Central memory CD4-positive, alpha-beta T cell (primary cell): ENCODE measurements around the gene APOC1.

Experiments
- DNase-seq: peaks from one replicate; pipeline ENCODE4 v3.0.0; 2022

Gene APOC1

GRCh38 chr19:44957526-44957925, 43.1 kb downstream of the APOC1 start:
- no peak for DNase-seq

GRCh38 chr19:44958090-44958489, 43.7 kb downstream of the APOC1 start:
- DNase-seq, result no peak

- DNase-seq, result no peak
These were observed 45.3 kb downstream of the APOC1 start for GRCh38 chr19:44959691-44960090.

- DNase-seq, result no peak
These were observed 46.7 kb downstream of the APOC1 start for GRCh38 chr19:44960906-44961728.

GRCh38 chr19:44961821-44962220, 47.4 kb downstream of the APOC1 start:
- no peak for DNase-seq

GRCh38 chr19:44968118-44968517, 53.7 kb downstream of the APOC1 start:
- DNase-seq, result no peak

GRCh38 chr19:44968670-44969069, 54.3 kb downstream of the APOC1 start:
- no peak for DNase-seq
